Activated CD4-positive, alpha-beta T cell treated with anti-CD3 and anti-CD28 coated beads, Interleukin-2, amount 50 U/mL, for 48 hours (primary cell): ENCODE results near the gene SLC39A11.

Experiments used
- DNase-seq, 2 experiments: peaks; one replicate each; pipeline ENCODE4 v3.0.0-alpha.2; 2020

The SLC39A11 gene

GRCh38 chr17:72671016-72671415 is 421.5 kb downstream of the SLC39A11 start:
- no peak for DNase-seq

- no peak for DNase-seq
Observed at GRCh38 chr17:72667096-72668063, 425.1 kb downstream of the SLC39A11 start.

DNA sequence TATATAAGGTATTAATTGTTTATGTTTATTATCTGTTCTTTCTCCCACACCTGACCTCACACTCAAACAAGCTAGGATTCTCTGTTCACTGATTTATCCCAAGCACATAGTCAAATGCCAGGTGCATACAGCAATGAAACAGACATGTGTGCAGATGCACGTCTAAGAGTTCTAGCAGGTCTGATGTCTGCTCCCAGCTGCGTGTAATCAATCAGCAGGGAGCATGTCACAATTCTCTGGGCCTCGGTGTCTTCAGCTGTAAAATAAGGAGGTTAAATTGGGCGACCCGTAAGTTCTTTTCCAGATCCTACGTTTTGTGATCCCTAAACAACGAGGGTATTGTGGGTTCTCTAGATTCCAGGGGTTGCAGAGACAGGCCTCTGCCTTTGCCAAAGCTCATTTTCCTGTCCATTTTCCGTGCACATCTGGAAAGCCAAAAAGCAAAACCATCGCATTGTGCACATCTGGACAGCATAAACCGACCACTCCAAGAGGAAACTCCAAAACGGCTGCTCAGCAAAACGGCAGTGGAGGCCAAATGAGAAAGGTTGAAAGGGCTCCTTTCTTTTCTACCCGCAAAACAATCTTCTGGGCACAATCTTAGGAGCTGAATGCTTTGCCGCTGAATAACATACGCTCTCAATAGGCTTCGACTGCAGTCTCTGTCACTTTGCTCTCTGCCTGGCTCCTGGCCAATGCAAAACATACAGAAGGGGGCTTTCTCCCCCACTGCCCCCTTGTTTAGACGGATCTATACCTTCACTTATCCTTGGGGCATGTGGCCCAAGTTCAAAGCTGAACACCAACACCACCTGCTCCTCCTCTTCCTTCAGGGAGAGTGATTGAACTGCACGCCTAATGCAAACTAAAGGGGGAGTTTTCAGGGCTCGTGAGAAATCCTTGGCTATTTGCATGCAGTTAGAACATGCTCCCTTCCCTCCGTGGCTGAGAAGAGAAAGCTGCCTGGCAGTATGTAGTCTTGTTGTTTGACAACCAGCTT is 426.3 kb downstream of the SLC39A11 start:
- no peak for DNase-seq

DNA sequence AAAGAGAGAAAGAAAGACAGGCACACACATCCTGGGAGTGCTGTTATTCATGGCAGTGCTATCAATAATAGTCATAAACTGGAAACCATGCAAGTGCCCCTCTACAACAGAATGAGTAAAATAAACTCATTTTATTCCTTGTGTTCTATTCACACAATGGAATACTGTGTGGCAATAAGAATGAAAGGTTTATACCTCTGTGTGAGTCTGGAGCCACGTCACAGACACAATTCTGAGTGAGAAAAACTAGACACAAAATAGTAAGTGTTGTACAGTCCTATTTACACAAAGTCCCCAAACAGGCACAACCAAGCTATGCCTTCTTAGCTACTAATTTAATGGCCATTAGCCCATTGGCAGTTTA is 429.7 kb downstream of the SLC39A11 start:
- no peak for DNase-seq

DNA sequence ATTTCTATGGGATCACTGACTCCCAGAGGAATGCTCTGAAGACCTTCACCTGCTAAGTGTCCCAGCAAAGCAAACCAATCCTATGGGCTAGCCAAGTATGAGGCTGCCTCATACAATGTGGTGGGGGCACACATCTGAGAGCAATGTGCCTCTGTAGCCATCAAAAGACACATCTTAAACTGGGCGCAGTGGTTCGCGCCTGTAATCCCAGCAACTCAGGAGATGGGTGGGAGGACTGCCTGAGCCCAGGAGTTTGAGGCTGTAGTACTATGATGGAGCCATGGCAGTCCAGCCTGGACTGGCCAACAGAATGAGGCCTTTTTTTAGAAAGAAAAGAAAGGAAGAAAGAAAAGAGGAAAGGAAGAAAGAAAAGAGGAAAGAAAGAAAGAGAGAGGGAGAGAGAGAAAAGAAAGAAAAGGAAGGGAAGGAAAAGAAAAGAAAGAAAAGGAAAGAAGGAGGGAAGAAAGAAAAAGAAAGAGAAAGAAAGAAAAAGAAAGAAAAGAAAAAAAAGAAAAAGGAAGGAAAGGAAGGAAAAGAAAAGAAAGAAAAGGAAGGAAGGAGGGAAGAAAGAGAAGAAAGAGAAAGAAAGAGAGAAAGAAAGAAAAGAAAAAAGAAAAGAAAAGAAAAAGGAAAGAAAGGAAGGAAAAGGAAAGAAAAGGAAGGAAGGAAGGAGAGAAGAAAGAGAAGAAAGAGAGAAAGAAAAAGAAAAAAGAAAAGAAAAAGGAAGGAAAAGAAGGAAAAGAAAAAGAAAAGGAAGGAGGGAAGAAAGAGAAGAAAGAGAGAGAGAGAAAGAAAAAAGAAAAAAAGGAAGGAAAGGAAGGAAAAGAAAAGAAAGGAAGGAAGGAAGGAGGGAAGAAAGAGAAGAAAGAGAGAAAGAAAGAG is 430.3 kb downstream of the SLC39A11 start:
- DNase-seq, result no peak

GRCh38 chr17:72661116-72661944 is 431.2 kb downstream of the SLC39A11 start:
- DNase-seq, result no peak

DNA sequence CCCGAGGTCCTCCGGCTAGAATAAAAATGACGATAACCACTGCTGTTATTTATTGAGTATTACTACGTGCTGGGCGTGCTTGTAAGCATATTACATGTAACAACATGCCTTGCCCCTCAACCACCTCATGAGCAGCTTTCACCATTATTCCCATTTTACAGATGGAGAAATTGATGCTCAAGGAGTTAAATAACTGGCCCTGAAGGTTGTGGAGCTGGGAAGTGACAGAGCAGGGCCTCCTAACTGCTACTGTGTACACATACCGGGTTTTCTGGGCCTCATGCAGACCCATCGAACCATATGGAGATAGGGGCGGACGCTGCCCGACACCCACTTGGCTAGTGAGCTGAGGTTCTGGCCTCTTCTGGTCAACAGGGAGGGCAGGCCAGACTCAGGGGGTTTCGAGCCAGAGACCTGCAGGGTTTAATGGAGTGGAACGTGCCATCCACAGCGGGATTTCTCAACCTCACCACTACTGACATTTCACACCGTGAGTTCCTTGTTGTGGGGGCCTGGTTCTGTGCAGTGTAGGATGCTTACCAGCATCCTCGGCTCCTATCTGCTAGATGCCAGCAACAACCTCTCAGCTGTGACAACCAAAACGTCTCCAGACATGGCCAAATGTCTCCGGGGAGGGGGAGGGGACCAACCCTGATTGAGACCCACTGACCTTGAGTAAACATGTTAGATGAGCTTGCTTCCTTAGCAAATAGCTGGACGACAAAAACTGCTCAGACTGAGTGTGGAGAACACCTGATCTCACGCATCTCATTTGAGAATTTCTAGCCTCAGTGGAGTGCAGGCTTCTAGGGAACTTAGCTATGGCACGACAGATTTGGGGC is 432.0 kb downstream of the SLC39A11 start:
- no peak for DNase-seq

DNA sequence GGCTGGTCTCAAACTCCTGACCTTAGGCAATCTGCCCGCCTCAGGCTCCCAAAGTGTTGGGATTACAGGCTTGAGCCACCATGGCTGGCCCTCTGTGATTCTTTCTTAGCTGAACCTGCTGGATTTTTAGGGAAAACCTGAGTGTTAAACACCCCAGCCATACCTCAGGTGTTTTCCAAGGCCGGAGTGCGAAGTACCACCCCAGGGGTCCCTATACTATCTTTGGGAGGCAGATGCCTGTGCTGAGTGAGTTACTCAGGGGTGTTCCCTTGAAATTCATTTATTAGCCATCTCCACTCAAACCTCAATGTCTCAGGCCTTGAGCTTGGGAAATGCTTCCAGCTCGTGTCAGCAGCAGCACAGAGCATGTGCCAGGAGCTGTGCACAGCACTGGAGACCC is 432.7 kb downstream of the SLC39A11 start:
- DNase-seq, result no peak

- no peak for DNase-seq
Observed at GRCh38 chr17:72658675-72659074, 433.8 kb downstream of the SLC39A11 start.

- no peak for DNase-seq
Observed at GRCh38 chr17:72657467-72658317, 434.8 kb downstream of the SLC39A11 start.

GRCh38 chr17:72656130-72656763 is 436.2 kb downstream of the SLC39A11 start:
- DNase-seq, result no peak

- no peak for DNase-seq
Observed at GRCh38 chr17:72654706-72655105, 437.8 kb downstream of the SLC39A11 start.

DNA sequence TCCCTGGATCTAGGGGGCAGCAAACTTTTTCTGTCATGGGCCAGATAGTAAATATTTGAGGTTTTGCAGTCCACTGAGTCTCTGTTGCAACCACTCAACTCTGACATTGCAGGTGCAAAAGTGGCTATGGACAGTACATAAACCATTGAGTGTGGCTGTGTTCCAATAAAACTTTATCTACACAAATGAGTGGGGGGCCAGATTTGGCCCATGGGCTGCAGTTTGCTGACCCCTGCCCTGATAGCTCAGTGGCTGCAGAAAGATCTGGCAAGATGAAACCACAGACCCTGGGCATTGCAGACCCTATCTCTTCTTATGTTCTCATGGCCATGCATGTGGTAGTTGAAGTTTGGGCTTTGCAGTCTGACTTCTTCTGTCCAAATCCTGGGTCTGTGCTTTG is 440.5 kb downstream of the SLC39A11 start:
- DNase-seq, result no peak

GRCh38 chr17:72648702-72649101 is 443.8 kb downstream of the SLC39A11 start:
- no peak for DNase-seq

DNA sequence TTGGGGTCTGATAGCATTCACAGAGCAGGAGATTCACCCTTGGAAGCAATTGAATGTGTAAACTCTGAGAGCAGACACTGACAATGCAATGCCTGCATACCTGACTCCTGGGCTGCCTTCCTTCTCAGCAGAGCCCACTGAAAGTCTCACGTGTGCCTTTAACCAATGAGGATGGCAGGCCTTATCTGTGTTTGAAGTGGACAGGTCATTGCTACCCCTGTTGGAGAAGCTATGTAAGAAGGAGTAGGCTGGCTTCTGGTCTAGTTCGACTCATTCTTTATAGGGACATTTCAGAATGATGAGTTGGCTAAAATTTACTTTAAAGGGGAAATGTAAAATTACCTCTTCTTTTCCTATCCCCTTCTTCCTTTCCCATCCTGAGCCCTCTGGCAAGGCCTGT is 446.3 kb downstream of the SLC39A11 start:
- no peak for DNase-seq

DNA sequence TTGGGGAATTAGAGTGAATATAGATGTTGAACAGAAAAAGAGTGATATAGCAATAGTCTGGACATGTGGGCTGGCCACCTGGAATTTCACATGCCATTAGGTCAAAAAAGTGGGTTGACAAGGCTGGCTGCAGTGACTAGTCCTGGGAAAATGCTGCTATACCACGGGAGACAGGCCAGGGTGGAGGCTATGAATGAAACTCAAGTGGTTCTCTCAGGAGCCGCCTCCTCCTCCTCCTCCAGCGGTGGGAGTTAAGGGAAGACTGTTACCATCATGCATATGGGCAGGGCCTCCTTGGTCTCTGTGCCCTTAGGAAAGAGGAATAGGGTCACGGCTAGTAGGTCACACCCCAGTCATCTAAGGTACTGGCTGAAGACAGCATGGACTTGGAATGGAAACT is 448.0 kb downstream of the SLC39A11 start:
- DNase-seq, result no peak

GRCh38 chr17:72643575-72644216 is 448.8 kb downstream of the SLC39A11 start:
- DNase-seq, result no peak

DNA sequence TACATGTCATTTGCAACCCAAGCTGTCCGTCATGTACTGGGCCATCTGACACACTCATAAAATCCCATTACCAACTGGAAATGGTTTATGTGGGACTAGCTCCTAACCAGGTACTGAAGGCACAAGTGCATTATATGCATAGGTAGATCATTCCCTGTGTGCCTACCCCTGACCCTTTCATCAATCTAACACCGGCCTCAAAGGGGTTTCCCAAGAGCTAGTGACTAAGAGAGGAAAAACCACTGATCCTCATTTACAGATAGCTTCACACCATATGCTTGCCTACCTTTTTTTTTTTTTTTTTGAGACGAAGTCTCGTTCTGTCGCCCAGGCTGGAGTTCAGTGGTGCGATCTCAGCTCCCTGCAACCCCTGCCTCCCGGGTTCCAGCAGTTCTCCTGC is 449.8 kb downstream of the SLC39A11 start:
- no peak for DNase-seq
